ENCODE measurements around the gene DOCK1.
"Not testable (repeated sequence)": the region's sequence is repeated elsewhere in the genome, so short reads cannot be mapped to it uniquely, and the experiment has no call there.

DOCK1 gene

GRCh38 chr10:126904818-126905701 is at the start of gene DOCK1:
TSS of gene DOCK1 (plus strand) at chr10:126905428. CDS start at chr10:126905518, 90 bp downstream.
- DNase-seq (ENCODE audit: low spot score) = peak; percentile 68

GRCh38 chr10:126857178-126857806 is 47.9 kb upstream of the DOCK1 start:
- DNase-seq (ENCODE audit: low spot score) = no peak

- DNase-seq (ENCODE audit: low spot score) = no peak
These were observed 37.5 kb upstream of the DOCK1 start for GRCh38 chr10:126867567-126868365.

- no peak for DNase-seq (ENCODE audit: low spot score)
These were observed 36.9 kb upstream of the DOCK1 start for GRCh38 chr10:126868371-126868770.

- no peak for DNase-seq (ENCODE audit: low spot score)
These were observed 33.1 kb upstream of the DOCK1 start for GRCh38 chr10:126872135-126872534.

GRCh38 chr10:126872768-126873167 is 32.5 kb upstream of the DOCK1 start:
- no peak for DNase-seq (ENCODE audit: low spot score)

GRCh38 chr10:126876456-126876855 is 28.8 kb upstream of the DOCK1 start:
- no peak for DNase-seq (ENCODE audit: low spot score)

GRCh38 chr10:126877390-126877789 is 27.8 kb upstream of the DOCK1 start:
- no peak for DNase-seq (ENCODE audit: low spot score)

GRCh38 chr10:126878594-126878993 is 26.6 kb upstream of the DOCK1 start:
- DNase-seq (ENCODE audit: low spot score) = no peak

- no peak for DNase-seq (ENCODE audit: low spot score)
These were observed 24.3 kb upstream of the DOCK1 start for GRCh38 chr10:126880926-126881325.

- not testable (repeated sequence) for DNase-seq (ENCODE audit: low spot score)
These were observed 23.2 kb upstream of the DOCK1 start for GRCh38 chr10:126882055-126882454.

- not testable (repeated sequence) for DNase-seq (ENCODE audit: low spot score)
These were observed 16.8 kb upstream of the DOCK1 start for GRCh38 chr10:126888436-126888835.

GRCh38 chr10:126889421-126889820 is 15.8 kb upstream of the DOCK1 start:
- DNase-seq (ENCODE audit: low spot score) = no peak

GRCh38 chr10:126890797-126891196 is 14.4 kb upstream of the DOCK1 start:
- not testable (repeated sequence) for DNase-seq (ENCODE audit: low spot score)

- no peak for DNase-seq (ENCODE audit: low spot score)
These were observed 12.7 kb upstream of the DOCK1 start for GRCh38 chr10:126892226-126893175.

- no peak for DNase-seq (ENCODE audit: low spot score)
These were observed 12.0 kb upstream of the DOCK1 start for GRCh38 chr10:126893206-126893605.

- DNase-seq (ENCODE audit: low spot score) = no peak
These were observed 11.4 kb upstream of the DOCK1 start for GRCh38 chr10:126893841-126894240.

- DNase-seq (ENCODE audit: low spot score) = no peak
These were observed 9.9 kb upstream of the DOCK1 start for GRCh38 chr10:126895214-126895781.

- DNase-seq (ENCODE audit: low spot score) = no peak
These were observed 6.8 kb upstream of the DOCK1 start for GRCh38 chr10:126898460-126898859.

GRCh38 chr10:126899529-126899928 is 5.7 kb upstream of the DOCK1 start:
- DNase-seq (ENCODE audit: low spot score) = not testable (repeated sequence)

- DNase-seq (ENCODE audit: low spot score) = peak; percentile 64
These were observed 3.1 kb upstream of the DOCK1 start for GRCh38 chr10:126902157-126902556.
